Liver (tissue), 9 donors: ENCODE data around the gene CHRNA5. TPM values are rescaled to one million over a fixed set of nuclear protein-coding genes. Genes with fewer than 3 reads are reported as not detected.

ENCODE experiments used
- DNase-seq: peaks from one replicate; pipeline ENCODE4 v3.0.0-alpha.2; 2017; ENCODE audit warnings: low spot score
- H3K27ac ChIP-seq, 2 donors: one replicate each; pipeline ENCODE4 v1.7.0; 2013; ENCODE audit warnings: inconsistent platforms in 2 of 2, low read length in 2 of 2, control low read depth in 1 of 2, low read depth in 1 of 2, mild to moderate bottlenecking in 1 of 2
- H3K27me3 ChIP-seq, 4 donors: one replicate each; pipeline versions ENCODE4 v1.6.1 to v1.7.0; 2013; ENCODE audit warnings: low read length in 3 of 4, inconsistent platforms in 1 of 4, mild to moderate bottlenecking in 1 of 4, moderate library complexity in 1 of 4; ENCODE audit not compliant: control insufficient read depth in 4 of 4, insufficient read depth in 4 of 4
- H3K36me3 ChIP-seq, 4 donors: one replicate each; pipeline versions ENCODE4 v1.6.1 to v1.7.0; 2013; ENCODE audit warnings: low read length in 3 of 4, mild to moderate bottlenecking in 3 of 4, low read depth in 1 of 4, moderate library complexity in 1 of 4; ENCODE audit not compliant: control insufficient read depth in 4 of 4, insufficient read depth in 3 of 4
- H3K4me1 ChIP-seq, 4 donors: one replicate each; pipeline versions ENCODE4 v1.6.1 to v1.7.0; 2013; ENCODE audit warnings: low read length in 3 of 4, mild to moderate bottlenecking in 3 of 4, moderate library complexity in 1 of 4; ENCODE audit not compliant: control insufficient read depth in 4 of 4, insufficient read depth in 4 of 4
- H3K4me3 ChIP-seq, 3 donors: one replicate each; pipeline versions ENCODE4 v1.6.1 to v1.7.0; 2013; ENCODE audit warnings: low read length in 3 of 3, control low read depth in 1 of 3, low read depth in 1 of 3, mild to moderate bottlenecking in 1 of 3
- H3K9ac ChIP-seq, 2 donors: one replicate each; pipeline ENCODE4 v1.7.0; 2013; ENCODE audit warnings: low read length in 2 of 2, mild to moderate bottlenecking in 2 of 2, moderate library complexity in 2 of 2, control low read depth in 1 of 2, low read depth in 1 of 2
- H3K9me3 ChIP-seq, 4 donors: one replicate each; pipeline versions ENCODE4 v1.6.1 to v1.7.0; 2013; ENCODE audit warnings: low read length in 3 of 4; ENCODE audit not compliant: control insufficient read depth in 4 of 4
- EGR1 ChIP-seq, 2 donors: IDR thresholded peaks; 2 replicates each; pipeline ENCODE4 v1.6.1; 2016 to 2018; ENCODE audit warnings: antibody characterized with exemption in 2 of 2, low read depth in 2 of 2
- FOXA1 ChIP-seq: IDR thresholded peaks from 2 replicates; pipeline ENCODE4 v1.6.1; 2016; ENCODE audit warnings: antibody characterized with exemption
- FOXA2 ChIP-seq: IDR thresholded peaks from 2 replicates; pipeline ENCODE4 v1.6.1; 2016; ENCODE audit warnings: antibody characterized with exemption
- GABPA ChIP-seq, 2 donors: IDR thresholded peaks in 1 of 2; conservative IDR thresholded peaks in 1 of 2; 2 replicates each; pipeline ENCODE4 v1.6.1; 2016; ENCODE audit warnings: antibody characterized with exemption in 2 of 2, mild to moderate bottlenecking in 1 of 2, moderate library complexity in 1 of 2
- HNF4A ChIP-seq, 2 donors: conservative IDR thresholded peaks; 2 replicates each; pipeline ENCODE4 v1.6.1; 2016; ENCODE audit warnings: antibody characterized with exemption in 2 of 2, mild to moderate bottlenecking in 2 of 2
- HNF4G ChIP-seq: IDR thresholded peaks from 2 replicates; pipeline ENCODE4 v1.6.1; 2016; ENCODE audit warnings: antibody characterized with exemption
- JUND ChIP-seq, 2 donors: IDR thresholded peaks; 2 replicates each; pipeline ENCODE4 v1.6.1; 2016; ENCODE audit warnings: antibody characterized with exemption in 2 of 2
- NR2F2 ChIP-seq: IDR thresholded peaks from 2 replicates; pipeline ENCODE4 v1.6.1; 2016; ENCODE audit warnings: antibody characterized with exemption
- RAD21 ChIP-seq, 2 donors: IDR thresholded peaks; 2 replicates each; pipeline ENCODE4 v1.6.1; 2016; ENCODE audit warnings: antibody characterized with exemption in 2 of 2, mild to moderate bottlenecking in 2 of 2
- RXRA ChIP-seq, 2 donors: IDR thresholded peaks; 2 replicates each; pipeline ENCODE4 v1.6.1; 2017 to 2018; ENCODE audit warnings: antibody characterized with exemption in 2 of 2, mild to moderate bottlenecking in 1 of 2
- SP1 ChIP-seq: IDR thresholded peaks from 2 replicates; pipeline ENCODE4 v1.6.1; 2018; ENCODE audit warnings: antibody characterized with exemption, mild to moderate bottlenecking
- TAF1 ChIP-seq: conservative IDR thresholded peaks from 2 replicates; pipeline ENCODE4 v1.6.1; 2016; ENCODE audit warnings: antibody characterized with exemption, mild to moderate bottlenecking
- YY1 ChIP-seq: IDR thresholded peaks from 2 replicates; pipeline ENCODE4 v1.6.1; 2016; ENCODE audit warnings: antibody characterized with exemption, mild to moderate bottlenecking
- WGBS: extraction: QIAGEN DNeasy Blood & Tissue Kit; methylation state at CpG from one replicate; pipeline ENCODE4 v1.1.7; 2013; 5-methylcytosine and 5-hydroxymethylcytosine counted together
- polyA plus RNA-seq, 2 donors: library from polyadenylated mRNA; stranded (reverse) in 1 of 2; unstranded in 1 of 2; fragments of 200-250 nt in 1 of 2; fragments of >200 nt in 1 of 2; fragmentation: Nextera tagmentation in 1 of 2; extraction: Ambion mirVana in 1 of 2; gene quantifications; one replicate each; pipeline versions ENCODE4 v1.2.1 to v1.2.3, GENCODE V29; 2013 to 2015
- total RNA-seq, 2 donors: library from RNA; depleted of rRNA; stranded (reverse); fragments of >200 nt; gene quantifications; one replicate each; pipeline ENCODE4 v1.2.3, GENCODE V29; 2014
- TF ChIP-seq, protein P1 (sequence below): fragments of 150-350 bp; IDR thresholded peaks from 2 replicates; pipeline ENCODE4 v1.5.1; 2017; ENCODE audit warnings: improper control_type of control experiment, low read depth, low read length; ENCODE audit not compliant: missing input control
- TF ChIP-seq, protein P2 (sequence below): IDR thresholded peaks from 2 replicates; pipeline ENCODE4 v1.6.1; 2016; ENCODE audit warnings: antibody characterized with exemption
- TF ChIP-seq, protein P3 (sequence below): IDR thresholded peaks from 2 replicates; pipeline ENCODE4 v1.6.1; 2016; ENCODE audit warnings: antibody characterized with exemption, mild to moderate bottlenecking
- TF ChIP-seq, protein P4 (sequence below): IDR thresholded peaks from 2 replicates; pipeline ENCODE4 v1.6.1; 2016; ENCODE audit warnings: antibody characterized with exemption
- TF ChIP-seq, protein P5 (sequence below): IDR thresholded peaks from 2 replicates; pipeline ENCODE4 v1.6.1; 2016; ENCODE audit warnings: antibody characterized with exemption
- donor health status: healthy.
- donor health status: healthy.
- donor health status: healthy.
- donor health status: healthy.
- donor health status: healthy.

CHRNA5 gene
- total and polyA plus RNA-seq, 4 donors: 0.17 to 0.56 (median 0.36) TPM

DNA sequence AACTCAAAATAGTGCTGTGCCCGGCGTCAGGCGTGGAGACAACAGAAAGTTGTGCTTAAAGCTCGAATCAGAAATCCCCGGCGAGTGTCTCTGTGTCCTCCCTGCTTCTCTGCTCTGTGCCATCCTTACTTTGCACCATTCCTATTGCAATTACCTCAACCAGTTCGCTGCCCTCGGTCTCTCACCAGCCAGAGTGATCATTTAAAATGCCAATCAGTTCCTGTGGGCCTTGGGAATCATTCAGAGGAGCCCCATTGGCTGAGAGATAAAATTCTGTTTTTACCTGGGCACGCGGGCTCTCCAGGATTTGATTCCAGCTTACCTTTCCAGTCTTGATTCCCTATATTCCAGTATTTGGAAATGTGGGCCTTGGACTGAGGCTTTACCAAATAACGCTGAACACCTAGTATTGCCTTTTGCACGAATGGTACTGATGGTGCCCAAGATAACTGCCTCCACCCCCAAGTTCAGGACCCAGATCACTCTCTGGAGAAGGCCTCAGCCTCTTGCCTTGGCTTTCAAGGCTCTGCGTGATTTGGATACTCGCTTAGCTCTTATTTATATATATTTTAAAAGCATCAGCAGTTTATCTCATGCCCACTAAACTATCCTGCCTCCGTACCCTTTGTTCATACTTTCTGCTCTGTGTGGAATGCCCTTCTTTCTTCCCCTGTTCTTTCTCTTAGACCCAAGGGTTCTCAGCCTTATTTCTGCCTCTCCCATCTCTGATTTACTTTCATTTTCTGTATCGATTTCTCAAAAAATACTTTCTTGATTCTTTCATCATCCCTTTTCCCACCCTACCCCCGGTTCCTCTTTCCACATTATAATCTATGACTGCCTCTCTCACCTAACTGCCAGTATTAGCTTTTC is 24.2 kb upstream of the CHRNA5 start:
- Histone ChIP-seq H3K27ac (peak overlapping the region; percentile 96 to 98), H3K9ac (peak overlapping the region; percentile 98 to 100), H3K9me3 (no peaks in the 10 kb centered on the region), H3K4me3 (peak overlapping the region; percentile 90 to 98 (median 92)), H3K27me3 (no peaks in the 10 kb centered on the region), H3K4me1 (peaks cover 0 to 21% (median 11%) of the 10 kb centered on the region in 4 donors), H3K36me3 (peaks cover 5 to 28% (median 26%) of the 10 kb centered on the region in 4 donors)
- TF ChIP-seq EGR1 (IDR thresholded peaks at IDR 0.05; ENCODE audit: low read depth in 2 of 2) (no peak), RXRA (IDR thresholded peaks at IDR 0.05) (no peak), HNF4G (no peak), NR2F2 (no peak), SP1 (no peak)
- TF ChIP-seq, protein P1, sequence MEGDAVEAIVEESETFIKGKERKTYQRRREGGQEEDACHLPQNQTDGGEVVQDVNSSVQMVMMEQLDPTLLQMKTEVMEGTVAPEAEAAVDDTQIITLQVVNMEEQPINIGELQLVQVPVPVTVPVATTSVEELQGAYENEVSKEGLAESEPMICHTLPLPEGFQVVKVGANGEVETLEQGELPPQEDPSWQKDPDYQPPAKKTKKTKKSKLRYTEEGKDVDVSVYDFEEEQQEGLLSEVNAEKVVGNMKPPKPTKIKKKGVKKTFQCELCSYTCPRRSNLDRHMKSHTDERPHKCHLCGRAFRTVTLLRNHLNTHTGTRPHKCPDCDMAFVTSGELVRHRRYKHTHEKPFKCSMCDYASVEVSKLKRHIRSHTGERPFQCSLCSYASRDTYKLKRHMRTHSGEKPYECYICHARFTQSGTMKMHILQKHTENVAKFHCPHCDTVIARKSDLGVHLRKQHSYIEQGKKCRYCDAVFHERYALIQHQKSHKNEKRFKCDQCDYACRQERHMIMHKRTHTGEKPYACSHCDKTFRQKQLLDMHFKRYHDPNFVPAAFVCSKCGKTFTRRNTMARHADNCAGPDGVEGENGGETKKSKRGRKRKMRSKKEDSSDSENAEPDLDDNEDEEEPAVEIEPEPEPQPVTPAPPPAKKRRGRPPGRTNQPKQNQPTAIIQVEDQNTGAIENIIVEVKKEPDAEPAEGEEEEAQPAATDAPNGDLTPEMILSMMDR: no peak
- TF ChIP-seq, protein P2, sequence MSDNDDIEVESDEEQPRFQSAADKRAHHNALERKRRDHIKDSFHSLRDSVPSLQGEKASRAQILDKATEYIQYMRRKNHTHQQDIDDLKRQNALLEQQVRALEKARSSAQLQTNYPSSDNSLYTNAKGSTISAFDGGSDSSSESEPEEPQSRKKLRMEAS: no peak
- no peak for DNase-seq
- 1% methylated on average over 17 of the region's 17 CpGs for WGBS

DNA sequence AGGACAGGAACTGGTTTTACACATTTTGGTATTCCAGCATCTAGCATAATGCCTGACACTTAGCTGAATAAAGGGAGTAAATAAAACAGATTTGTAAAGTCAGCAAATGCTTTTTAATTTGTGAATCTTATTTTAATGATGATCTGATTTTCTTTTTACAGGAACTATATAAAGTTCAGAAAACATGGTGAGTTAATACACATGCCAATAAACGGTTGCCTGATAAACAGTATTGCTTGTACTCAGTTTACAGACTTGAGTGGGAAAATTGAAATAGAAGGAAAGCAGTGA is 23.6 kb upstream of the CHRNA5 start:
- H3K27ac ChIP-seq: no peak overlapping the region
- 18% methylated on average over 1 of the region's 1 CpG for WGBS

DNA sequence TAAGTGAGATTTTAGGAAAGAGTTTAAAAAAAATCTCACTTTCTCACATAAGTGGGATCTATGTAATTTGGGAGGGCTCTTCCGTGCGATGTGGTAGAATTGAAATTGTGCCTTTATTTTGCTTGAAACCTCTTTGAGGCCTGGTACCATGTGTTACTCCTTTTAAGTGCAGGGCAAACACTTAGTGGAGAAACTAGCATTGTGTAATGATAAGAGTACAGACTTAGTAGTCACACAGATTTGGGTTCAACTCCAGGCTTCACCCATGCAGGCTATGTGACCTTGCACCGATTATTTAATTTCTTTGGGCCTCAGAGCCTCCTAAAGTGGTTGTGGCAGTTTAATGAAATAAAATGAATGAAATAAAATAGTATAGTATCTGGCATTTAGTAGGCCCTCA is 22.7 kb upstream of the CHRNA5 start:
- peaks cover 9 to 42% (median 37%) of the 10 kb centered on the region in 4 donors for H3K36me3 ChIP-seq
- no peak overlapping the region for H3K9ac ChIP-seq
- H3K4me1 ChIP-seq: peaks cover 0 to 21% (median 11%) of the 10 kb centered on the region in 4 donors
- no peaks in the 10 kb centered on the region for H3K27me3 ChIP-seq
- no peak overlapping the region for H3K4me3 ChIP-seq
- TF ChIP-seq EGR1 (IDR thresholded peaks at IDR 0.05; ENCODE audit: low read depth in 2 of 2): no peak
- TF ChIP-seq, protein P3, sequence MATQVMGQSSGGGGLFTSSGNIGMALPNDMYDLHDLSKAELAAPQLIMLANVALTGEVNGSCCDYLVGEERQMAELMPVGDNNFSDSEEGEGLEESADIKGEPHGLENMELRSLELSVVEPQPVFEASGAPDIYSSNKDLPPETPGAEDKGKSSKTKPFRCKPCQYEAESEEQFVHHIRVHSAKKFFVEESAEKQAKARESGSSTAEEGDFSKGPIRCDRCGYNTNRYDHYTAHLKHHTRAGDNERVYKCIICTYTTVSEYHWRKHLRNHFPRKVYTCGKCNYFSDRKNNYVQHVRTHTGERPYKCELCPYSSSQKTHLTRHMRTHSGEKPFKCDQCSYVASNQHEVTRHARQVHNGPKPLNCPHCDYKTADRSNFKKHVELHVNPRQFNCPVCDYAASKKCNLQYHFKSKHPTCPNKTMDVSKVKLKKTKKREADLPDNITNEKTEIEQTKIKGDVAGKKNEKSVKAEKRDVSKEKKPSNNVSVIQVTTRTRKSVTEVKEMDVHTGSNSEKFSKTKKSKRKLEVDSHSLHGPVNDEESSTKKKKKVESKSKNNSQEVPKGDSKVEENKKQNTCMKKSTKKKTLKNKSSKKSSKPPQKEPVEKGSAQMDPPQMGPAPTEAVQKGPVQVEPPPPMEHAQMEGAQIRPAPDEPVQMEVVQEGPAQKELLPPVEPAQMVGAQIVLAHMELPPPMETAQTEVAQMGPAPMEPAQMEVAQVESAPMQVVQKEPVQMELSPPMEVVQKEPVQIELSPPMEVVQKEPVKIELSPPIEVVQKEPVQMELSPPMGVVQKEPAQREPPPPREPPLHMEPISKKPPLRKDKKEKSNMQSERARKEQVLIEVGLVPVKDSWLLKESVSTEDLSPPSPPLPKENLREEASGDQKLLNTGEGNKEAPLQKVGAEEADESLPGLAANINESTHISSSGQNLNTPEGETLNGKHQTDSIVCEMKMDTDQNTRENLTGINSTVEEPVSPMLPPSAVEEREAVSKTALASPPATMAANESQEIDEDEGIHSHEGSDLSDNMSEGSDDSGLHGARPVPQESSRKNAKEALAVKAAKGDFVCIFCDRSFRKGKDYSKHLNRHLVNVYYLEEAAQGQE: no peak
- TF ChIP-seq YY1: no peak
- TF ChIP-seq FOXA2: no peak
- TF ChIP-seq TAF1: no peak
- TF ChIP-seq RXRA (IDR thresholded peaks at IDR 0.05): no peak
- TF ChIP-seq HNF4A (conservative IDR thresholded peaks at IDR 0.05): no peak
- no peak for TF ChIP-seq HNF4G
- TF ChIP-seq, protein P2: no peak
- TF ChIP-seq JUND (IDR thresholded peaks at IDR 0.05): no peak
- TF ChIP-seq GABPA (IDR thresholded peaks at IDR 0.05 in 1 of 2, conservative IDR thresholded peaks at IDR 0.05 in 1 of 2): no peak
- TF ChIP-seq RAD21 (IDR thresholded peaks at IDR 0.05): no peak
- TF ChIP-seq, protein P4, sequence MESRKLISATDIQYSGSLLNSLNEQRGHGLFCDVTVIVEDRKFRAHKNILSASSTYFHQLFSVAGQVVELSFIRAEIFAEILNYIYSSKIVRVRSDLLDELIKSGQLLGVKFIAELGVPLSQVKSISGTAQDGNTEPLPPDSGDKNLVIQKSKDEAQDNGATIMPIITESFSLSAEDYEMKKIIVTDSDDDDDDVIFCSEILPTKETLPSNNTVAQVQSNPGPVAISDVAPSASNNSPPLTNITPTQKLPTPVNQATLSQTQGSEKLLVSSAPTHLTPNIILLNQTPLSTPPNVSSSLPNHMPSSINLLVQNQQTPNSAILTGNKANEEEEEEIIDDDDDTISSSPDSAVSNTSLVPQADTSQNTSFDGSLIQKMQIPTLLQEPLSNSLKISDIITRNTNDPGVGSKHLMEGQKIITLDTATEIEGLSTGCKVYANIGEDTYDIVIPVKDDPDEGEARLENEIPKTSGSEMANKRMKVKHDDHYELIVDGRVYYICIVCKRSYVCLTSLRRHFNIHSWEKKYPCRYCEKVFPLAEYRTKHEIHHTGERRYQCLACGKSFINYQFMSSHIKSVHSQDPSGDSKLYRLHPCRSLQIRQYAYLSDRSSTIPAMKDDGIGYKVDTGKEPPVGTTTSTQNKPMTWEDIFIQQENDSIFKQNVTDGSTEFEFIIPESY: no peak
- no peak for TF ChIP-seq FOXA1
- TF ChIP-seq SP1: no peak
- no peak for DNase-seq
- H3K9me3 ChIP-seq: no peaks in the 10 kb centered on the region
- WGBS: 98% methylated on average over 3 of the region's 3 CpGs
- H3K27ac ChIP-seq: no peak overlapping the region

More for the DNA sequence above, 23.6 kb upstream of the CHRNA5 start:
- Histone ChIP-seq H3K9ac (peak overlapping the region; percentile 98 to 100), H3K27me3 (no peaks in the 10 kb centered on the region), H3K36me3 (peaks cover 6 to 33% (median 29%) of the 10 kb centered on the region in 4 donors), H3K4me3 (peak overlapping the region; percentile 90 to 98 (median 92)), H3K4me1 (peaks cover 0 to 21% (median 11%) of the 10 kb centered on the region in 4 donors), H3K9me3 (no peaks in the 10 kb centered on the region)
- DNase-seq: no peak
- TF ChIP-seq, protein P5, sequence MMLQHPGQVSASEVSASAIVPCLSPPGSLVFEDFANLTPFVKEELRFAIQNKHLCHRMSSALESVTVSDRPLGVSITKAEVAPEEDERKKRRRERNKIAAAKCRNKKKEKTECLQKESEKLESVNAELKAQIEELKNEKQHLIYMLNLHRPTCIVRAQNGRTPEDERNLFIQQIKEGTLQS: no peak
